Left ventricle myocardium inferior (tissue), 1 donor: ENCODE results near the gene ADCY4. TPM values are rescaled to one million over a fixed set of nuclear protein-coding genes. Genes with fewer than 3 reads are reported as not detected.
A peak's percentile ranks its signal among the peaks of the same experiment; 100 is the strongest.

ENCODE experiments used
- DNase-seq: peaks from one replicate; pipeline ENCODE4 v3.0.0-alpha.2; 2020
- H3K27ac ChIP-seq: fragments of 200-600 bp; replicated peaks from 2 replicates; pipeline ENCODE4 v1.8.0; 2021
- H3K27me3 ChIP-seq: fragments of 200-600 bp; 2 replicates; pipeline ENCODE4 v1.8.0; 2021; ENCODE audit warnings: low read depth
- H3K36me3 ChIP-seq: fragments of 200-600 bp; 2 replicates; pipeline ENCODE4 v1.8.0; 2021
- H3K4me1 ChIP-seq: fragments of 200-600 bp; 2 replicates; pipeline ENCODE4 v1.8.0; 2021
- H3K4me3 ChIP-seq: fragments of 200-600 bp; 2 replicates; pipeline ENCODE4 v1.8.0; 2021; ENCODE audit warnings: mild to moderate bottlenecking, moderate library complexity
- H3K9me3 ChIP-seq: fragments of 200-600 bp; replicated peaks from 2 replicates; pipeline ENCODE4 v1.8.0; 2021
- CTCF ChIP-seq: fragments of 200-600 bp; IDR thresholded peaks from 2 replicates; pipeline ENCODE4 v1.8.0; 2021; ENCODE audit warnings: antibody characterized with exemption, mild to moderate bottlenecking, borderline replicate concordance
- intact Hi-C: fragments of 100-400 bp; cut with micrococcal nuclease; formaldehyde crosslinking; loops from one replicate; pipeline ENCODE4 v1.11.0; 2022
- total RNA-seq: library from RNA; stranded (reverse); fragmentation: NEBNext Ultra II Directional; extraction: Animal tissue kit (Norgen Biotek cat#: 25700); gene quantifications from one replicate; pipeline ENCODE4 v1.2.1, GENCODE V29; 2021
- donor health status: DM: no; HTN: yes; CAD: no; lungs with severe emphysema.

ADCY4 gene
- total RNA-seq, 1 donor from 2014 or later: 26.6 TPM

DNA sequence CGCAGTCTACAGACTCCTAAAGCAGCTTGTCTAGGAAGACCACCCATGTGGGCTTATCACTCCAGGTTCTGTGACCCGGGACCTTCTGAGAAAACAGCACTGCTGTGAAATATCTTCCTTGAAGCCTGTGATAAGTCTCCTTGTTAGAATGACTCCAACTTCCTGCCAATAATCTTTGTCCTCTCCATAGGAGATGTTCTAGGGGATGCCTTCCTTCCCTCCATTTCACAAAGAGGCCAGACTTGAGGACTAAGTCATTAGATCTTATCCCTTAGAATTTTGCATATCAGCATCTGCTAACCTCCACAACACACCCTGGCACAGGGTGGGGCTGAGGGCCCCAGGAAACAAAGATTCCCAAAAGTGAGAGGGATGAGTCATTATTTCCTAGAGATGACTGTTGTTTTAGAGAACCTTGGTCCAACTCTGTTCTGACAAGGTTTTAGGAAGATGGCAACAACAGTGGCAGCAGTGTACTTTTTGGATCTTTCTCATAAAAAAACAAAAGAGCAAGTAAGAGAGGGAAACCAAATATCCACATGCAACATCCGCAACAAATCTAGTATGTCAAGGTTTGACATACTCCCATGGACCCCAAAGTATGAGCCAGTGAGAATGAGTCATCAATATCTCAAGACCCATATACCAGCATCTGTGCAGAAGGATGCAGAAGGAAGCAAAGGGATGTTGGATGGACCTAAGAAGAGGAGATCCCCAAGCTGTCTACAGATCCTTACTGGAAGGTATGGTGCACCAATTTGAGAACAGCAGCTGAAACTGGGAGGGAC, 17.5 kb downstream of the ADCY4 start:
- Histone ChIP-seq H3K4me1 (peaks cover 52% of the 10 kb centered on the region), H3K27ac (no peak overlapping the region), H3K9me3 (no peaks in the 10 kb centered on the region), H3K36me3 (peaks cover 21% of the 10 kb centered on the region), H3K27me3 (peaks cover 46% of the 10 kb centered on the region), H3K4me3 (no peak overlapping the region)
- no peak for DNase-seq
- intact Hi-C loops: no loop called here
- TF ChIP-seq CTCF: no peak

- peaks cover 19% of the 10 kb centered on the region for H3K36me3 ChIP-seq
- no peak for TF ChIP-seq CTCF
- intact Hi-C loops: no loop called here
- peaks cover 60% of the 10 kb centered on the region for H3K4me1 ChIP-seq
- H3K9me3 ChIP-seq: no peaks in the 10 kb centered on the region
- H3K4me3 ChIP-seq: peak overlapping the region; percentile 41
- DNase-seq: no peak
- H3K27me3 ChIP-seq: peaks cover 46% of the 10 kb centered on the region
- H3K27ac ChIP-seq: peak overlapping the region; percentile 88
These were observed 18.3 kb downstream of the ADCY4 start for GRCh38 chr14:24316597-24316950.

DNA sequence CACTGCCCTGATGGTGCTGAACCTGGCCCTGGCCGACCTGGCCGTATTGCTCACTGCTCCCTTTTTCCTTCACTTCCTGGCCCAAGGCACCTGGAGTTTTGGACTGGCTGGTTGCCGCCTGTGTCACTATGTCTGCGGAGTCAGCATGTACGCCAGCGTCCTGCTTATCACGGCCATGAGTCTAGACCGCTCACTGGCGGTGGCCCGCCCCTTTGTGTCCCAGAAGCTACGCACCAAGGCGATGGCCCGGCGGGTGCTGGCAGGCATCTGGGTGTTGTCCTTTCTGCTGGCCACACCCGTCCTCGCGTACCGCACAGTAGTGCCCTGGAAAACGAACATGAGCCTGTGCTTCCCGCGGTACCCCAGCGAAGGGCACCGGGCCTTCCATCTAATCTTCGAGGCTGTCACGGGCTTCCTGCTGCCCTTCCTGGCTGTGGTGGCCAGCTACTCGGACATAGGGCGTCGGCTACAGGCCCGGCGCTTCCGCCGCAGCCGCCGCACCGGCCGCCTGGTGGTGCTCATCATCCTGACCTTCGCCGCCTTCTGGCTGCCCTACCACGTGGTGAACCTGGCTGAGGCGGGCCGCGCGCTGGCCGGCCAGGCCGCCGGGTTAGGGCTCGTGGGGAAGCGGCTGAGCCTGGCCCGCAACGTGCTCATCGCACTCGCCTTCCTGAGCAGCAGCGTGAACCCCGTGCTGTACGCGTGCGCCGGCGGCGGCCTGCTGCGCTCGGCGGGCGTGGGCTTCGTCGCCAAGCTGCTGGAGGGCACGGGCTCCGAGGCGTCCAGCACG, 18.9 kb downstream of the ADCY4 start:
- H3K27me3 ChIP-seq: peaks cover 46% of the 10 kb centered on the region
- H3K36me3 ChIP-seq: peaks cover 13% of the 10 kb centered on the region
- H3K9me3 ChIP-seq: no peaks in the 10 kb centered on the region
- intact Hi-C loops: no loop called here
- DNase-seq: peak; percentile 55
- peak overlapping the region; percentile 88 for H3K27ac ChIP-seq
- peaks cover 66% of the 10 kb centered on the region for H3K4me1 ChIP-seq
- peak overlapping the region; percentile 41 for H3K4me3 ChIP-seq
- TF ChIP-seq CTCF: peak; percentile 57

DNA sequence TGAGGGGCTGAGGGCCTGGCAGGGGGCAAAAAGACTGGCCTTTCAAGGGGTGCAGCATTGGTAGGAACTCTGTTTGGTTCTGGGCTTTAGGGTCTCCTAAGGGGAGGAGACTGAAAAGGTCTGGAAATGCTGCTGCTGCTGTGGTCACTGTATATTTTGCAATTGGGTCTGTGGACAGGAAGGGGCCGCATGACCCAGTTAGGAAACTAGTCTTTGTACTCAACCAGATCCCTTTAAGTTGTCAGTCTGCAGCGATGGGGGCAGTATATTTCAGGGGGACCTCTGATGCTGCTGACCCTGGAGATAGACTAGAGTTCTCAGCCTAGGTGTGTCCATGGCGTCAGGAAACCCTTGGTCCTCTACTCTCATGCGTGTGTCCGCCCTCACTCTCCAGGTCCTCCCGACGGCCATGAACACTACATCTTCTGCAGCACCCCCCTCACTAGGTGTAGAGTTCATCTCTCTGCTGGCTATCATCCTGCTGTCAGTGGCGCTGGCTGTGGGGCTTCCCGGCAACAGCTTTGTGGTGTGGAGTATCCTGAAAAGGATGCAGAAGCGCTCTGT, 19.5 kb downstream of the ADCY4 start:
- peak overlapping the region; percentile 41 for H3K4me3 ChIP-seq
- no peak for TF ChIP-seq CTCF
- no peak for DNase-seq
- H3K36me3 ChIP-seq: peaks cover 8% of the 10 kb centered on the region
- no peaks in the 10 kb centered on the region for H3K9me3 ChIP-seq
- H3K27ac ChIP-seq: peak overlapping the region; percentile 88
- H3K4me1 ChIP-seq: peaks cover 72% of the 10 kb centered on the region
- H3K27me3 ChIP-seq: peaks cover 43% of the 10 kb centered on the region
- intact Hi-C loops: no loop called here

- H3K27me3 ChIP-seq: peaks cover 39% of the 10 kb centered on the region
- no peak overlapping the region for H3K4me3 ChIP-seq
- H3K4me1 ChIP-seq: peaks cover 80% of the 10 kb centered on the region
- H3K27ac ChIP-seq: peak overlapping the region; percentile 88
- peaks cover under 1% of the 10 kb centered on the region for H3K36me3 ChIP-seq
- TF ChIP-seq CTCF: no peak
- intact Hi-C loops: no loop called here
- no peaks in the 10 kb centered on the region for H3K9me3 ChIP-seq
- no peak for DNase-seq
These were observed 20.3 kb downstream of the ADCY4 start for GRCh38 chr14:24314377-24315193.
